ENCODE measurements around the gene LTC4S. TPM values are rescaled to one million over a fixed set of nuclear protein-coding genes. Genes with fewer than 3 reads are reported as not detected.
"Not testable (repeated sequence)": the region's sequence is repeated elsewhere in the genome, so short reads cannot be mapped to it uniquely, and the experiment has no call there.

The LTC4S gene
- total and polyA plus RNA-seq, 2 experiments from 2014 or later, result 5.8 to 10.1 TPM

GRCh38 chr5:179834120-179834519 is 40.3 kb downstream of the LTC4S start:
- Histone ChIP-seq H3K79me2 (replicated peaks; ENCODE audit: insufficient read depth) (no peaks in the 10 kb centered on the region), H2AFZ (no peak overlapping the region), H4K20me1 (replicated peaks; ENCODE audit: insufficient read depth) (peaks cover 13% of the 10 kb centered on the region), H3K36me3 (ENCODE audit: insufficient read depth) (peaks cover 25% of the 10 kb centered on the region), H3K4me1 (ENCODE audit: insufficient read depth) (peaks cover 9% of the 10 kb centered on the region), H3K9me2 (ENCODE audit: insufficient read depth) (no peaks in the 10 kb centered on the region), H3K27me3 (ENCODE audit: insufficient read depth) (no peaks in the 10 kb centered on the region), H3K4me3 (no peak overlapping the region), H3F3A (replicated peaks; ENCODE audit: low read depth) (peaks cover 25% of the 10 kb centered on the region), H3K27ac (ENCODE audit: low read depth) (no peak overlapping the region), H3K4me2 (no peak overlapping the region)
- Mint-ChIP-seq H3K4me3 (no peak overlapping the region), H3K9me3 (peaks cover 11% of the 10 kb centered on the region), H3K27me3 (ENCODE audit: insufficient read depth, low read depth, poor library complexity) (peaks cover 23% of the 10 kb centered on the region), H3K4me1 (peaks cover 6% of the 10 kb centered on the region), H3K27ac (no peak overlapping the region), H3K36me3 (ENCODE audit: low read depth) (peaks cover 96% of the 10 kb centered on the region)
- DNase-seq (ENCODE audit: low spot score) (no peak), ATAC-seq (no peak)
- TF ChIP-seq ZNF462 (CRISPR knock-in tag; IDR thresholded peaks at IDR 0.05) (no peak), CTCF (conservative IDR thresholded peaks at IDR 0.05; ENCODE audit: low read depth in 2 of 2) (no peak), JUNB (IDR thresholded peaks at IDR 0.05; ENCODE audit: unreplicated experiment) (no peak), STAT1 (IDR thresholded peaks at IDR 0.05; ENCODE audit: unreplicated experiment) (no peak), EZH2phosphoT487 (IDR thresholded peaks at IDR 0.05; ENCODE audit: unreplicated experiment) (no peak), CREB1 (CRISPR knock-in tag; IDR thresholded peaks at IDR 0.05; ENCODE audit: low read depth) (no peak)

GRCh38 chr5:179834871-179835270 is 41.1 kb downstream of the LTC4S start:
- not testable (repeated sequence) for H3K4me1 Mint-ChIP-seq
- peaks cover 25% of the 10 kb centered on the region for H3K36me3 ChIP-seq (ENCODE audit: insufficient read depth)
- peaks cover 10% of the 10 kb centered on the region for H3K9me3 Mint-ChIP-seq

More at GRCh38 chr5:179834871-179835270, 41.1 kb downstream of the LTC4S start:
- Histone ChIP-seq H3F3A (replicated peaks; ENCODE audit: low read depth) (peaks cover 25% of the 10 kb centered on the region), H4K20me1 (replicated peaks; ENCODE audit: insufficient read depth) (peaks cover 13% of the 10 kb centered on the region)
- Mint-ChIP-seq H3K36me3 (ENCODE audit: low read depth) (peaks cover 95% of the 10 kb centered on the region), H3K27me3 (ENCODE audit: insufficient read depth, low read depth, poor library complexity) (peaks cover 21% of the 10 kb centered on the region)
- not testable (repeated sequence) for H3K27ac ChIP-seq (ENCODE audit: low read depth); H3K4me3 ChIP-seq; H3K4me1 ChIP-seq (ENCODE audit: insufficient read depth); H3K79me2 ChIP-seq (replicated peaks; ENCODE audit: insufficient read depth); H3K9me2 ChIP-seq (ENCODE audit: insufficient read depth); H3K4me2 ChIP-seq; H3K27me3 ChIP-seq (ENCODE audit: insufficient read depth); DNase-seq (ENCODE audit: low spot score); H2AFZ ChIP-seq; H3K4me3 Mint-ChIP-seq; ATAC-seq; H3K27ac Mint-ChIP-seq
